ENCODE results near the gene CSTPP1. TPM values are rescaled to one million over a fixed set of nuclear protein-coding genes. Genes with fewer than 3 reads are reported as not detected.

Gene CSTPP1
- total RNA-seq, 4 donors from 2014 or later: 18.3 to 27.0 (median 24.6) TPM

DNA sequence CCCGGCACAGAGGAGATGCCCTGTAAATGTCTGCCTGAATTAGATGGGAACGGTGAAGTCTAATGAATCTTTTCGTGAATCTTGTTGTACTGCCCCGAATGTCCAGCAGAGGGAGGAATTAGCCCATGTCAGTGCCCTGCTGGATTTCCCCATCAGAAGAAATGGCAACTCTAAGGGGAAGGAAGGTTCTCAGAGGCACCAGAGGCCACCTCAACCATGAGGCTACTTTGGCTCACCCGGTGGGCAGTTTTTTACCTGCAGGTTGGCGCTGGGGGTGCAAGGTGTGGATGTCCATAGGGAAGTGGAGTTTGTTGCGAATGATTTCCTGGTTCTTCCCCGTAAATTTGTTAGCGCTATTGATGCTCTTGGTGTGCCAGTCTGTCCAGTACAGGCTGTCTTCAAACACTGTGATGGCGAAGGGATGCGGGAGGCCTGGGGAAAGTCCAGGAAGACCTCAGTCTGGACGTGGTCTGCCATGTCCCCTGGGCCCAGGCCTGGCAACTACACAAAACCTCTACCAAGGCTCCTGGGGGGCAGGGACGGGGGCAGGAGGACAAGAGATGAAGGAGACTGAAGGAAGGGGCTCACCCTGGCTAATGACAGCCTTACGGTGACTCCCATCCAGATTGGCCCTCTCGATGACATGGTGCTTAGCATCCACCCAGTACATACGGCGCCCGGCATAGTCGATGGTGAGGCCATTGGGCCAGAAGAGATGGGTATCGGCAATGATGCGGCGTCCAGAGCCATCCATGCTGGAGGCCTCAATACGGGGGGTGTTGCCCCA is 46.7 kb upstream of the CSTPP1 start:
- no peak overlapping the region for H3K4me3 ChIP-seq
- H3K9me3 ChIP-seq: no peaks in the 10 kb centered on the region
- H3K27me3 ChIP-seq: no peaks in the 10 kb centered on the region
- no peaks in the 10 kb centered on the region for H3K4me1 ChIP-seq
- TF ChIP-seq, protein P1, sequence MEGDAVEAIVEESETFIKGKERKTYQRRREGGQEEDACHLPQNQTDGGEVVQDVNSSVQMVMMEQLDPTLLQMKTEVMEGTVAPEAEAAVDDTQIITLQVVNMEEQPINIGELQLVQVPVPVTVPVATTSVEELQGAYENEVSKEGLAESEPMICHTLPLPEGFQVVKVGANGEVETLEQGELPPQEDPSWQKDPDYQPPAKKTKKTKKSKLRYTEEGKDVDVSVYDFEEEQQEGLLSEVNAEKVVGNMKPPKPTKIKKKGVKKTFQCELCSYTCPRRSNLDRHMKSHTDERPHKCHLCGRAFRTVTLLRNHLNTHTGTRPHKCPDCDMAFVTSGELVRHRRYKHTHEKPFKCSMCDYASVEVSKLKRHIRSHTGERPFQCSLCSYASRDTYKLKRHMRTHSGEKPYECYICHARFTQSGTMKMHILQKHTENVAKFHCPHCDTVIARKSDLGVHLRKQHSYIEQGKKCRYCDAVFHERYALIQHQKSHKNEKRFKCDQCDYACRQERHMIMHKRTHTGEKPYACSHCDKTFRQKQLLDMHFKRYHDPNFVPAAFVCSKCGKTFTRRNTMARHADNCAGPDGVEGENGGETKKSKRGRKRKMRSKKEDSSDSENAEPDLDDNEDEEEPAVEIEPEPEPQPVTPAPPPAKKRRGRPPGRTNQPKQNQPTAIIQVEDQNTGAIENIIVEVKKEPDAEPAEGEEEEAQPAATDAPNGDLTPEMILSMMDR (IDR thresholded peaks at IDR 0.05): peak; percentile 84 to 94 (median 90)
- TF ChIP-seq POLR2AphosphoS5 (IDR thresholded peaks at IDR 0.05): peak in 1 of 3 donors; percentile 23
- TF ChIP-seq EP300 (IDR thresholded peaks at IDR 0.05; ENCODE audit: low read depth): no peak
- peak; percentile 78 for DNase-seq
- H3K36me3 ChIP-seq: peaks cover 0 to 7% (median 0%) of the 10 kb centered on the region in 4 donors
- intact Hi-C loops (cut with DNase I; ENCODE audit: low total_unique reads) (loop anchor here (2.0 to 5.0 kb wide), 2 partner anchors 265 to 467 kb away; no protein-coding TSS in a partner anchor), in situ Hi-C loops (cut with MboI; ENCODE audit: low pct_ligation_motif_present in 1 of 4, low pct_unique_long_range_greater_than_20kb in 1 of 4, low sequenced_read_pairs in 3 of 4) (loop anchor here (5.0 to 10.0 kb wide), 3 partner anchors 262 to 272 kb away; no protein-coding TSS in a partner anchor)
- WGBS, 2 donors (ENCODE audit: low coverage in 1 of 2): 65 to 90% methylated on average over 6 to 23 of the region's 23 CpGs
- no peak overlapping the region for H3K27ac ChIP-seq

DNA sequence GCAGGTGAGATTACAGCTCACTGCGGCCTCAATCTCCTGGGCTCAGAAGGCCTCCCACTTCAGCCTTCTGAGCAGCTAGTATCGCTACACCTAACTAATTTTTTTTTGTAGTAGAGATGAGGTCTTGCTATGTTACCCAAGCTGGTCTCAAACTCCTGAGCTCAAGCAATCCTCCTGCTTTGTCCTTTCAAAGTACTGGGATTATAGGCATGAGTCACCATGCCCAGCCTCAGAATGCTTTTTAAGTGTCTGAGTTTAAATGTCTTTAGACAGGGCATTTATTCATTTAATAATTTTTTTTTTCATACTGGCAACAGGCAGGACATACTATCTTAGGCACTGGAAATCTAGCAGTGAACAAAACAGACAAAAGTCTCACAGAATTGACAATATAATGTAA is 45.9 kb upstream of the CSTPP1 start:
- H3K9me3 ChIP-seq: no peaks in the 10 kb centered on the region
- no peaks in the 10 kb centered on the region for H3K4me1 ChIP-seq
- 96 to 100% methylated on average over 2 of the region's 2 CpGs for WGBS, 2 donors (ENCODE audit: low coverage in 1 of 2)
- in situ Hi-C loops (cut with MboI; ENCODE audit: low pct_ligation_motif_present in 1 of 4, low pct_unique_long_range_greater_than_20kb in 1 of 4, low sequenced_read_pairs in 3 of 4): no loop called here
- intact Hi-C loops (cut with DNase I; ENCODE audit: low total_unique reads): loop anchor here (5.0 kb wide), 1 partner anchor 467 kb away; no protein-coding TSS in a partner anchor
- H3K27me3 ChIP-seq: no peaks in the 10 kb centered on the region
- no peak overlapping the region for H3K4me3 ChIP-seq
- no peak overlapping the region for H3K27ac ChIP-seq
- H3K36me3 ChIP-seq: peaks cover 0 to 7% (median 0%) of the 10 kb centered on the region in 4 donors
- TF ChIP-seq, protein P1 (IDR thresholded peaks at IDR 0.05): no peak
- TF ChIP-seq POLR2AphosphoS5 (IDR thresholded peaks at IDR 0.05) (no peak), POLR2A (IDR thresholded peaks at IDR 0.05) (no peak), EP300 (IDR thresholded peaks at IDR 0.05; ENCODE audit: low read depth) (no peak)
- DNase-seq: no peak

DNA sequence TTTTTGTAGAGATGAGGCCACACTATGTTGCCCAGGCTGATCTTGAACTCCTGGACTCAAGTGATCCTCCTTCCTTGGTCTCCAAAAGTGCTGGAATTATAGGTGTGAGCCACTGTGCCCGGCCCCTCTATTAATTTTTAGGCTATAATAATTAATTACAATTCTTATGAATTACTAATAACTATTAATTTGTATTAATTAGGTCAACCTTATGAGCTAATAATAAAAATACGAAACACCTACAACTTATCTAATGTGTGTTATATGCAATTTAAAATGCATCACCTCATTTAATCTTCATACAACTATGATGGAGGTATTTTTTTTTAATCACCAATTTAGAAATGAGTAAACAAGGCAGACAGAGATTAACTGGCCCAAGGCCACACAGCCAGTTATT is 44.5 kb upstream of the CSTPP1 start:
- intact Hi-C loops (cut with DNase I; ENCODE audit: low total_unique reads) (loop anchor here (5.0 kb wide), 1 partner anchor 465 kb away; no protein-coding TSS in a partner anchor), in situ Hi-C loops (cut with MboI; ENCODE audit: low pct_ligation_motif_present in 1 of 4, low pct_unique_long_range_greater_than_20kb in 1 of 4, low sequenced_read_pairs in 3 of 4) (no loop called here)
- Histone ChIP-seq H3K27me3 (no peaks in the 10 kb centered on the region), H3K4me1 (no peaks in the 10 kb centered on the region), H3K9me3 (no peaks in the 10 kb centered on the region), H3K4me3 (no peak overlapping the region), H3K36me3 (peaks cover 0 to 7% (median 0%) of the 10 kb centered on the region in 4 donors), H3K27ac (no peak overlapping the region)
- no peak for DNase-seq
- WGBS, 2 donors (ENCODE audit: low coverage in 1 of 2): 84 to 92% methylated on average over 2 of the region's 2 CpGs
- TF ChIP-seq, protein P1 (IDR thresholded peaks at IDR 0.05): no peak
- TF ChIP-seq POLR2AphosphoS5 (IDR thresholded peaks at IDR 0.05) (no peak), EP300 (IDR thresholded peaks at IDR 0.05; ENCODE audit: low read depth) (no peak)

DNA sequence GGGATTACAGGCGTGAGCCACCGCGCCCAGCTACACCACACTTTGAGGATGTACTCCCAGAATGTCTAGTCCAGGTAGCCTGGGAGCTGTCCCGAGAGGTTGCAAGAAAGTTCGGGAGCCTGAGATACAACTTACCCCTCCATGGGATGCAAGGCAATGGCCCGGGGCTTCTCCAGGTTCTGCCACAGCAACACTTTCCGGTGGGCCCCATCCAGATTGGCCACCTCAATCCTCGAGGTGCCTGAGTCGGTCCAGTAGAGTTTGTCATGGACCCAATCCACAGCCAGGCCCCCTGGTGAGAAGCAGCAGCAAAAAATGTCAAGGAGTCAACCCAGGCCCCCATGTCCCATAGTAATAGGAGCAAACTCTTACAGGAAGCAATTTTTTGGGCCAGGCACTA is 43.7 kb upstream of the CSTPP1 start:
- TF ChIP-seq, protein P1 (IDR thresholded peaks at IDR 0.05): no peak
- TF ChIP-seq EP300 (IDR thresholded peaks at IDR 0.05; ENCODE audit: low read depth) (no peak), POLR2AphosphoS5 (IDR thresholded peaks at IDR 0.05) (no peak), POLR2A (IDR thresholded peaks at IDR 0.05) (no peak)
- DNase-seq: no peak

More for the DNA sequence above, 43.7 kb upstream of the CSTPP1 start:
- Histone ChIP-seq H3K27me3 (no peaks in the 10 kb centered on the region), H3K9me3 (no peaks in the 10 kb centered on the region), H3K4me3 (no peak overlapping the region), H3K27ac (no peak overlapping the region), H3K4me1 (no peaks in the 10 kb centered on the region), H3K36me3 (peaks cover 0 to 7% (median 0%) of the 10 kb centered on the region in 4 donors)
- in situ Hi-C loops (cut with MboI; ENCODE audit: low pct_ligation_motif_present in 1 of 4, low pct_unique_long_range_greater_than_20kb in 1 of 4, low sequenced_read_pairs in 3 of 4): no loop called here
- intact Hi-C loops (cut with DNase I; ENCODE audit: low total_unique reads): loop anchor here (5.0 kb wide), 1 partner anchor 464 kb away; no protein-coding TSS in a partner anchor
- 85% methylated on average over 8 of the region's 9 CpGs; no CpG with 5 or more reads in 1 of the 2 donors for WGBS, 2 donors (ENCODE audit: low coverage in 1 of 2)
